ENCODE measurements around the gene TMEM255B. TPM values are rescaled to one million over a fixed set of nuclear protein-coding genes. Genes with fewer than 3 reads are reported as not detected.

TMEM255B gene
- total RNA-seq, 1 experiment from 2014 or later: 7.0 TPM

GRCh38 chr13:113765564-113765910 lies 6.5 kb downstream of the TMEM255B start:
- POLR2A ChIA-PET: no interaction called here
- BruUV-seq (replicated peaks): no TSS peak

GRCh38 chr13:113766035-113766800 lies 7.2 kb downstream of the TMEM255B start:
- ChIA-PET POLR2A (no interaction called here), CTCF (no interaction called here)
- Mint-ChIP-seq H3K27ac (ENCODE audit: low read depth, unreplicated experiment) (no peak overlapping the region), H3K4me1 (ENCODE audit: insufficient read depth, unreplicated experiment) (no peaks in the 10 kb centered on the region), H3K9me3 (ENCODE audit: unreplicated experiment) (no peaks in the 10 kb centered on the region), H3K4me3 (ENCODE audit: unreplicated experiment) (no peak overlapping the region), H3K27me3 (ENCODE audit: insufficient read depth, unreplicated experiment) (no peaks in the 10 kb centered on the region), H3K36me3 (ENCODE audit: insufficient read depth, unreplicated experiment) (peaks cover 5% of the 10 kb centered on the region)
- DNase-seq (ENCODE audit: unreplicated experiment): no peak
- no peak for TF ChIP-seq CTCF (IDR thresholded peaks at IDR 0.05; ENCODE audit: unreplicated experiment)
- BruUV-seq (replicated peaks): no TSS peak
- intact Hi-C loops (cut with micrococcal nuclease): no loop called here

More at GRCh38 chr13:113765564-113765910, 6.5 kb downstream of the TMEM255B start:
- Mint-ChIP-seq H3K4me3 (ENCODE audit: unreplicated experiment) (no peak overlapping the region), H3K4me1 (ENCODE audit: insufficient read depth, unreplicated experiment) (peaks cover 1% of the 10 kb centered on the region), H3K9me3 (ENCODE audit: unreplicated experiment) (no peaks in the 10 kb centered on the region), H3K36me3 (ENCODE audit: insufficient read depth, unreplicated experiment) (peaks cover 5% of the 10 kb centered on the region), H3K27me3 (ENCODE audit: insufficient read depth, unreplicated experiment) (no peaks in the 10 kb centered on the region), H3K27ac (ENCODE audit: low read depth, unreplicated experiment) (no peak overlapping the region)
- TF ChIP-seq CTCF (IDR thresholded peaks at IDR 0.05; ENCODE audit: unreplicated experiment): no peak
- CTCF ChIA-PET: no interaction called here
- DNase-seq (ENCODE audit: unreplicated experiment): no peak
- intact Hi-C loops (cut with micrococcal nuclease): no loop called here

- Mint-ChIP-seq H3K27me3 (ENCODE audit: insufficient read depth, unreplicated experiment) (no peaks in the 10 kb centered on the region), H3K36me3 (ENCODE audit: insufficient read depth, unreplicated experiment) (peaks cover 5% of the 10 kb centered on the region), H3K9me3 (ENCODE audit: unreplicated experiment) (peaks cover 5% of the 10 kb centered on the region), H3K27ac (ENCODE audit: low read depth, unreplicated experiment) (no peak overlapping the region), H3K4me3 (ENCODE audit: unreplicated experiment) (no peak overlapping the region), H3K4me1 (ENCODE audit: insufficient read depth, unreplicated experiment) (no peaks in the 10 kb centered on the region)
- CTCF ChIA-PET: no interaction called here
- intact Hi-C loops (cut with micrococcal nuclease): no loop called here
- no TSS peak for BruUV-seq (replicated peaks)
- no peak for TF ChIP-seq CTCF (IDR thresholded peaks at IDR 0.05; ENCODE audit: unreplicated experiment)
- no peak for DNase-seq (ENCODE audit: unreplicated experiment)
- POLR2A ChIA-PET: interaction anchor here (0.8 kb wide), 1 partner anchor 18 kb away, joined by 6 read pairs; no protein-coding TSS in a partner anchor
Measured at GRCh38 chr13:113767366-113767765, 8.3 kb downstream of the TMEM255B start.

GRCh38 chr13:113768018-113768905 lies 9.2 kb downstream of the TMEM255B start:
- no peak for TF ChIP-seq CTCF (IDR thresholded peaks at IDR 0.05; ENCODE audit: unreplicated experiment)
- Mint-ChIP-seq H3K27me3 (ENCODE audit: insufficient read depth, unreplicated experiment) (no peaks in the 10 kb centered on the region), H3K9me3 (ENCODE audit: unreplicated experiment) (peaks cover 8% of the 10 kb centered on the region), H3K4me1 (ENCODE audit: insufficient read depth, unreplicated experiment) (no peaks in the 10 kb centered on the region), H3K36me3 (ENCODE audit: insufficient read depth, unreplicated experiment) (no peaks in the 10 kb centered on the region), H3K4me3 (ENCODE audit: unreplicated experiment) (no peak overlapping the region), H3K27ac (ENCODE audit: low read depth, unreplicated experiment) (no peak overlapping the region)
- no peak for DNase-seq (ENCODE audit: unreplicated experiment)
- intact Hi-C loops (cut with micrococcal nuclease): no loop called here
- POLR2A ChIA-PET: interaction anchor here (0.8 kb wide), 1 partner anchor 17 kb away, joined by 6 read pairs; no protein-coding TSS in a partner anchor
- BruUV-seq (replicated peaks): no TSS peak
- CTCF ChIA-PET: no interaction called here

Data from MCF 10A (cell line).